Adipose tissue (tissue), 3 donors: ENCODE data around the gene PMF1. TPM values are rescaled to one million over a fixed set of nuclear protein-coding genes. Genes with fewer than 3 reads are reported as not detected.

Source experiments
- H3K27ac ChIP-seq: one replicate; pipeline ENCODE4 v1.5.1; 2013; ENCODE audit warnings: low read depth, low read length
- WGBS, 3 donors: extraction: QIAGEN DNeasy Blood & Tissue Kit; methylation state at CpG; one replicate each; pipeline ENCODE4 v1.1.7; 2013; 5-methylcytosine and 5-hydroxymethylcytosine counted together
- polyA plus RNA-seq, 3 donors: library from polyadenylated mRNA; stranded (reverse); fragments of 200-250 nt; gene quantifications; one replicate each; pipeline ENCODE4 v1.2.3, GENCODE V29; 2013
- donor health status: healthy with polysubstance abuse.
- donor health status: Bipolar disorder and iron deficiency.
- donor health status: healthy.

Gene PMF1
- polyA plus RNA-seq, 3 donors, result 32.3 to 59.8 (median 55.4) TPM

GRCh38 chr1:156249593-156249992 is 36.8 kb downstream of the PMF1 start:
- 81 to 96% (median 83%) methylated on average over 5 of the region's 5 CpGs for WGBS, 3 donors
- H3K27ac ChIP-seq, result no peak overlapping the region

- whole genome bisulfite sequencing, 3 donors, result 34 to 55% (median 43%) methylated on average over 3 of the region's 3 CpGs
- H3K27ac ChIP-seq, result no peak overlapping the region
Measured at GRCh38 chr1:156251527-156251926, 38.7 kb downstream of the PMF1 start.

GRCh38 chr1:156253634-156254033 is 40.8 kb downstream of the PMF1 start:
- H3K27ac ChIP-seq, result no peak overlapping the region
- 93 to 95% (median 93%) methylated on average over 3 of the region's 3 CpGs for WGBS, 3 donors

GRCh38 chr1:156257711-156258110 is 44.9 kb downstream of the PMF1 start:
- no peak overlapping the region for H3K27ac ChIP-seq
- 71 to 91% (median 78%) methylated on average over 2 of the region's 2 CpGs for WGBS, 3 donors

- WGBS, 3 donors, result 94 to 97% (median 96%) methylated on average over 8 of the region's 8 CpGs
- no peak overlapping the region for H3K27ac ChIP-seq
Measured at GRCh38 chr1:156258859-156259258, 46.1 kb downstream of the PMF1 start.

GRCh38 chr1:156259805-156260204 is 47.0 kb downstream of the PMF1 start:
- no peak overlapping the region for H3K27ac ChIP-seq
- WGBS, 3 donors, result 79 to 83% (median 81%) methylated on average over 3 of the region's 3 CpGs

GRCh38 chr1:156260896-156261295 is 48.1 kb downstream of the PMF1 start:
- 85 to 100% (median 91%) methylated on average over 2 of the region's 2 CpGs for WGBS, 3 donors
- H3K27ac ChIP-seq, result no peak overlapping the region

- no peak overlapping the region for H3K27ac ChIP-seq
- WGBS, 3 donors, result 83 to 86% (median 85%) methylated on average over 9 of the region's 9 CpGs
Measured at GRCh38 chr1:156262461-156263287, 49.9 kb downstream of the PMF1 start.

GRCh38 chr1:156263288-156263655 is 50.5 kb downstream of the PMF1 start:
- no peak overlapping the region for H3K27ac ChIP-seq
- WGBS, 3 donors, result 82 to 93% (median 91%) methylated on average over 9 of the region's 9 CpGs

GRCh38 chr1:156266051-156266450 is 53.2 kb downstream of the PMF1 start:
- WGBS, 3 donors, result 91 to 94% (median 92%) methylated on average over 13 of the region's 13 CpGs
- no peak overlapping the region for H3K27ac ChIP-seq

- 86 to 90% (median 87%) methylated on average over 4 of the region's 4 CpGs for WGBS, 3 donors
- H3K27ac ChIP-seq, result no peak overlapping the region
Measured at GRCh38 chr1:156268336-156268735, 55.5 kb downstream of the PMF1 start.

GRCh38 chr1:156270314-156270713 is 57.5 kb downstream of the PMF1 start:
- H3K27ac ChIP-seq, result no peak overlapping the region
- 93 to 96% (median 95%) methylated on average over 3 of the region's 3 CpGs for WGBS, 3 donors

GRCh38 chr1:156276532-156276931 is 63.7 kb downstream of the PMF1 start:
- no peak overlapping the region for H3K27ac ChIP-seq

GRCh38 chr1:156276966-156277381 is 64.2 kb downstream of the PMF1 start:
- no peak overlapping the region for H3K27ac ChIP-seq
- WGBS, 3 donors, result 31 to 82% (median 50%) methylated on average over 6 of the region's 6 CpGs

GRCh38 chr1:156279837-156280236 is 67.0 kb downstream of the PMF1 start:
- WGBS, 3 donors, result 85 to 90% (median 88%) methylated on average over 3 of the region's 3 CpGs

GRCh38 chr1:156281281-156281680 is 68.5 kb downstream of the PMF1 start:
- WGBS, 3 donors, result 24 to 32% (median 30%) methylated on average over 8 of the region's 8 CpGs
- no peak overlapping the region for H3K27ac ChIP-seq

More at GRCh38 chr1:156279837-156280236, 67.0 kb downstream of the PMF1 start:
- H3K27ac ChIP-seq, result no peak overlapping the region

- H3K27ac ChIP-seq, result no peak overlapping the region
- 9% methylated on average over 22 of the region's 22 CpGs for WGBS, 3 donors
Measured at GRCh38 chr1:156281693-156282478, 69.1 kb downstream of the PMF1 start.

- 0 to 1% (median 0%) methylated on average over 49 to 50 of the region's 50 CpGs for WGBS, 3 donors
- H3K27ac ChIP-seq, result no peak within 1 kb of the TSS
Measured at GRCh38 chr1:156282479-156283222, 69.8 kb downstream of the PMF1 start, which contains the start of gene SMG5. Gene SMG5, minus strand, starts transcription at chr1:156282825. Its CDS starts 145 bp downstream, at chr1:156282680.

GRCh38 chr1:156283521-156283920 is 70.7 kb downstream of the PMF1 start:
- 74 to 94% (median 77%) methylated on average over 1 of the region's 1 CpG for WGBS, 3 donors
- no peak overlapping the region for H3K27ac ChIP-seq
